Measurements from ENCODE around the gene CYP2B6.
"Not testable (repeated sequence)": the region's sequence is repeated elsewhere in the genome, so short reads cannot be mapped to it uniquely, and the experiment has no call there.

Gene CYP2B6

DNA sequence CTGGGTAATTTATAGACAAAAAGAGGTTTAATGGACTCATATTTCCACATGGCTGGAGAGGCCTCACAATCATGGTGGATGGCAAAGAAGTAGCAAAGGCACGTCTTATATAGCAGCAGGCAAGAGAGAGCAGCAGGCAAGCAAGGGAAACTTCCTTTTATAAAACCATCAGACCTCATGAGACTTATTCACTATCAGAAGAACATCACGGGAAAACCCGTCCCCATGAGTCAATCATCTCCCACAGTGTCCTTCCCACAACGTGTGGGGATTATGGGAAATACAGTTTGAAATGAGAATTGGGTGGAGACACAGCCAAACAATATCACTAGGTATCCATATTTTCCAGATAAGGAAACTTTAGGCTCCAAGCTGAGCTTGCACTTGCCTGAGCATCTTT lies 9.5 kb upstream of the CYP2B6 start:
- DNase-seq, result no peak

GRCh38 chr19:40982594-40983101 lies 8.4 kb upstream of the CYP2B6 start:
- no peak for DNase-seq

GRCh38 chr19:40989453-40989852 lies 1.6 kb upstream of the CYP2B6 start:
- DNase-seq, result no peak

DNA sequence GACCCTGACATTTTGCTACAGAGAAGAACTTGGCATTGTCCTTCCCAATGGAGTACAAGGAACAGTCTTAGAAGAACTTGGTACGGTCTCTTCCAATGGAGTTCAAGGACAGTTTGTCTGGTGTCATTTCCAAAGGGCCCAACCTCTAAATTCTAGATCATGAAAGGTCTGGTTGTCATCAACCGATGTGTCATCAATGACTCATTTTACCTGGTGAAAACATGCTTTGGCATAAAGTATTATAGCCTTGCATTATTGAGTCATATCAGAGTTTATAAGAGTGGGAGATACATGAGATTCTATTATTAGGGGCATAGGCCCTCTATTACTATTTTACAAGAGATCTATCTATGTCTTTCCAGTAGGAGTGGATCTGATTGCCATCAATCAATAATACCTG lies 4.3 kb downstream of the CYP2B6 start:
- no peak for DNase-seq

- DNase-seq, result not testable (repeated sequence)
Observed at GRCh38 chr19:40999018-40999417, 7.9 kb downstream of the CYP2B6 start.

- no peak for DNase-seq
Observed at GRCh38 chr19:41000310-41000737, 9.2 kb downstream of the CYP2B6 start.

DNA sequence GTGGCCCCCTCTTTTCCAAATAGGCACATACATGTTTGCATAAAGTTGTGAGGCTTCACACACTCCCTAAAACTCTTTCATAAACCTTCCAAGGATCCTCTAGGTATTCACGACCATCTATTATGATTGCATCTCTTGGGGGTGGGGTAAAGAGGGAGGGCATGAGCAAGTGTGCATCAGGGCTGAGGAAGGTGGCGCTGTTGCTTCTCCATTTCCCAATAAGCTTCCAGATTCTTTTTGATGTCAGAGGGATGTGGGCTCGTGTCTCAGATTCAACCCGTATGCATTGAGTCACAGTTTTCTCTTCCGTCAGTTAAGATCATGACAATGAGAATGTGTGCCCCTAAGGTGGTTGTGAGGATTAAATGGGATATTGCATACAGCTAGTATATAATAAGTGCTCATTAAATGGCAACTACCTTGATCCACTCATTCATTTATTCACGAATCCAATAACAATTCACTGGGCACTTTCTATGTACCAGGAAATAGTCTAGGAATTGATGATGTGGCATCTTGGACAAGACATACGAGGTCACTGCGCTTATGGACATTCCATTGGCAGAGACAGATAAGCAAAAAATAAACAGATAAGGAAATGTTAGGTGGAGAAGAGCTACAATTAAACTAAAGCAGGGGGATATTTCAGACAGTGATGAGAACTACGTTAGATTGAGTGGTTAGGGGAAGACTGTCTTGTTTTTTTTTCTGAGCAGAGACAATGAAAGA lies 10.3 kb downstream of the CYP2B6 start:
- DNase-seq, result no peak

DNA sequence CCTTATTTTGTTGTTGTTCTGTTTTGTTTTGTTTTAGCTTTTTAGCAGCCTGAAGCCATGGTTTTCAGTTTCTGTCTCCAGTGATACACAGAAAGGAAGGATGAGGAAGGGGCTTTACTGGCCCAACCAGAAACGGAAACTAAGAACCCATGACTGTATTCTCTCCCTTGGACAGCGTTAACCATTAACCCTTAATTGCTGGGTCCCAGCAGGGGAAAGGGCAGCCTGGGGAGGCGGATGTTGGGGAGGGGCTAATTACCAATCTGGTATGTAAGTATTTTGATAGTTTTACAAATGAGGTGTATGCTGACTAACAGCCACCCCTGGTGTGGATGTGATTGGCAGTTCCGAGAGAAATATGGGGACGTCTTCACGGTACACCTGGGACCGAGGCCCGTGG lies 12.6 kb downstream of the CYP2B6 start:
- DNase-seq, result not testable (repeated sequence)

DNA sequence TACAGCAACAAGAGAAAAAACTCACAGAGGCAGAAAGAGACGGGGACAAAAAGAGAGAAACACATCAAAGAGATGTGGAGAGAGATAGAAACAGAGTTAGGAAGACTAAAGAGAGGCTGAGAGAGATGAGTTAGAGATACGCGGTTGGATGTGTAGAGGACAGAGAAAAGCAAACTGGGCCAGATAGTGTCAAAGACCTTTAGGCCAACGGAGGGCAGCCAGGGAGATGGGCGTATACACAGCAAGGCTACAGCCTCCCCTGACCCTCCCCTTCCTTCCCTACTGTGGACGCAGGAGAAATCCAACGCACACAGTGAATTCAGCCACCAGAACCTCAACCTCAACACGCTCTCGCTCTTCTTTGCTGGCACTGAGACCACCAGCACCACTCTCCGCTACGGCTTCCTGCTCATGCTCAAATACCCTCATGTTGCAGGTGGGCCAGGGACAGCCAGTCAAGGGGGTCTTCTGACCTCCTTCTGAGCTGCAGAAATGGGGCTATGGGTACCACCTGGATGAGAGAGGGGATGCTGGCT lies 18.7 kb downstream of the CYP2B6 start:
- no peak for DNase-seq

- DNase-seq, result no peak
Observed at GRCh38 chr19:41013359-41013758, 22.3 kb downstream of the CYP2B6 start.

DNA sequence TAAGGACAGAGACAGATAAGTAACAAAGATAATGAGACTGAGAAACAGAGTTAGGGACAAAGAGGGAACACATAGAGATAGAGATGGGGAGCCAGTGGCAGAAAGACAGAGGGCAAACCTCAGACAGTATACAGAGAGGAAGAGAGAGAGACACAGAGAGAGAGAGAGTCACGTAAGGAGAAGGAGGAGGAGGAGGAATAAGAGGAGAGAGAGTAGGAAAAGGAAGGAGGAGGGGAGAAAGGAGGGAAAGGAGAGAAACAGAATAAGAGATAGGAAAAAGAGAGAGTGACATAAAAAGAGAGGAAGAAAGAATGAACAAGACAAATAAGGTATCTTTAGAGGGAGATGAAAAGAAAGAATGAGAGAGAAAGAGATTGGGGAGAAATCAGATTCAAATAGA lies 23.6 kb downstream of the CYP2B6 start:
- no peak for DNase-seq

- no peak for DNase-seq
Observed at GRCh38 chr19:41016488-41017071, 25.5 kb downstream of the CYP2B6 start.

DNA sequence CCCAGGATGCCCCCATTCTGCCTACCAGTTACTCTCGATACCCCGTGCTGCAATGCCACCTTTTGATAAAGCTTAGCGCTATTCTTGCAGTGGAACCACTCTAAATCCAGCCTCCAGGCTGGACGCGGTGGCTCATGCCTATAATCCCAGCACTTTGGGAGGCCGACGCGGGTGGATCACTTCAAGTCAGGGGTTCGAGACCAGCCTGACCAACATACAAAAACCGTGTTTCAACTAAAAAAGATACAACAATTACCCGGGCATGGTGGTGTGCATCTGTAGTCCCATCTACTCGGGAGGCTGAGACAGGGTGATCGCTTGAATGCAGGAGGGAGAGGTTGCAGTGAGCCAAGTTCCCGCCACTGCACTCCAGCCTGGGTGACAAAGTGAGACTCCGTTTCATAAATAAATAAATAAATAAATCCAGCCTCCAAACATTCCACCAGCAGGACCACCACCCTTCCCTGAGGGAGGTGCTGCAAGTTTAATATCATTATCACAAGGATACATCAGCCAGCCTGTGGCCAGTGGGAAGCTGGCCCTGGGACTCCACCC lies 27.7 kb downstream of the CYP2B6 start:
- no peak for DNase-seq

GRCh38 chr19:41019346-41019745 lies 28.3 kb downstream of the CYP2B6 start:
- DNase-seq, result no peak

DNA sequence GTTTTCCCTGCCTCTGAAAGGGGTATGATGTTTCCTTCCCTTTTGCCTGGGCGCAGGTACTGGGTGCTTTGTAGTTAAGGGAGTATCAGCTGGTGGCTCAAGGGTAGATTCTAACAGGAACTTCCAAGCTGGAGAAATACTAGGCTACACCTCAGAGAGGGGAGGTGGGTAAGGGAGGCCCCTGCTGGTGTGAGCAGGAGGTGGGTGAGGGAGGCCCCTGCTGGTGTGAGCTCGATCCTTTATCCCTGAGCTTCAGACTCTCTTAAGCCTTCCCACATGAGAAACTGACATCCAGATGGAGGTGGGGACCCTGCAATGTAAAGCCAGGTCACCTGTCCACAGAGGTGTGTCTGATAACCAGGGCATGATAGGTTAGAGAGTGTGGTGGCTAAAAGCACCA lies 32.1 kb downstream of the CYP2B6 start:
- no peak for DNase-seq

DNA sequence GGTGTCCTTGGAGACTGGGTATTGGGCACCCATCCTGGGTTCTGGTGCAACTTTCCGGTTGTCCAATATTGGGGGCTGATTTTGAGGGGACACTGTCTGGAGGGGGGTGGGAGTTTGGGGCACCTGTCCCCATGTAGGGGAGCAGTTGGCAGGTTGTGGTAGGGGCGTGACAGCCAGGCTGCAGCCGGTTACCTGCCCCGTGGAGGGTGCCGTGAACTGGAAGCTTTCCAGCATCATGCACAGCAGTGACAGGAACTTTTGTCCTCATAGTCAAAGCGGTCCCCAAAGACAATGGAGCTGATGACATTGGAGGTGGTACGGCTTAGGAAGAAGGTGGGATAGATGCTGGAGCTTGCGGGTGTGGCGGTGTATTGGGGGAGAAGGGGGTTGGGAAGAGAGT lies 34.3 kb downstream of the CYP2B6 start:
- DNase-seq, result no peak

GRCh38 chr19:41025871-41026270 lies 34.8 kb downstream of the CYP2B6 start:
- DNase-seq, result no peak

DNA sequence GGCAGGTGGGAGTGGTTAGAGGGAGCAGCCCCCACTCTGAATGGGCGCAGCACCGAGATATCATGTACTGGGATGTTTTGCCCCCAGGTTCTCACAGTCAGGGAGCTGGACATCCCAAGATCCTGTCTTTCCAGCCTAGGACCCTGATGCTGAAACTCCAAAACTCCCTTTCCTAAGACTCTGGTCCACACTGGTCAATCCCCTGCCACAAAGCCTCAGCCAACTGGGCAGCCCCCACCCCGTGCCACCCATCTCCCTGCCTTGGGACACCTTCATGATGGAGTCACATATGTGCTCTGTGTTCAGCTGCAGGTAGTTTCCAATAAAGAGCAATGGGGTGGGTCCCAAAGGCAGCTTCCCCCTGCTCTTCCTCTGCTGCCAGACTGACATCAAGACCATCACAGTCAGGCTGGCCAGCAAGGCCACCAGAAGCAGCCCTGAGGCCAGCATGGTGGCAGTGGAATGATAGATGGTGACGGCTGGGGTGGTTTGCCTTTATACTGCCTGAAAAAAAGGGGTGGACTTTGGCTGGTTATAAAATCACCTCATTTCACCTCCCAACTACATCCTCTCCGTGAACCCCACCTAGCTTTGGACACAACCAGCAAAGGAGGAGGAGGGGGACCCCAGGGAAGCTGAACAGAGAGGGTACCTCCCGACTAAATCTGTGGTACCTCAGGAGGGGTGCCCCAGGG lies 36.3 kb downstream of the CYP2B6 start:
- DNase-seq, result no peak

DNA sequence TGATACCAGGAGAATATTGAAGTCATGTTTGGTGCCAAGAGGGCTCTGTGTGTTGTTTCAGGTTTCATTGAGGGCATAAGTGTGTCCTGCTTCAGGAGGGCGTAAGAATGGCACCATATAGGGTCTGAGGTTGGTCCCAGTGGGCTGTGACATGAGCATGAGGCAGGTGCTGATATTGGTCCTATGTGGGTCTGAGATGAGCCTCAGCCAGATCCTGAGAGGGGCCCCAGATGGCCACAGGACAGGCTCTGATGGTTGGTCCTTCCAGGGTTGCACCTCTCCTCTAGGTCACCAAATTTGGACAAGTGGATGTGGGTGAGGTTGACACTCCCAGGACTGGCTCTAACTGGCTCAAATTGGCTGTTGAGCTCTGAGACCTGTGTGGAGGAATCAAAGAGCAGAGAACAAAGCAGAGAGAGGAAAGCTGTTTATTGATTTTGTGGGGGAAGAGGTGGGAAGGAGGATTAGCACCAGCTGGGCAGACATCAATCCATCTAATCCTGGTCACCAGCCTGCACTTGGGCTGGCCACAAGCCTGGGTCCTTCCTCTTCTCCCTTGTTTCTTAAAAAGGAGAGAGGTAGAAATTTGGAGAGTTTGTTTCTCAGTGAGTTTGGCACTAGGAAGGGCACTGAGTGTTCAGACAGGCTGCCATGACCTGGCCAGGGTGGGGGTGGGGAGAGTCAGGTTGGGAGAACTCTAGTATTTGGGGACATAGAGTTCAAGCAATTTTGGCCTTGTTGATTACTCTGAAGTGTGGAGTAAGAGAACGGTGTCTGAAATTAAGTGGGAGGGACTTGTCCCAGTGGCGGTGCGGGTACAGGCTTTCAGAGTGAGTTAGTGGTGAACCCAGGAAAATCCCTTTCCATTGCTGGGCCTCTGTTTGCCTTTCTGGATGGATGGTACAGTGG lies 38.7 kb downstream of the CYP2B6 start:
- no peak for DNase-seq

- no peak for DNase-seq
Observed at GRCh38 chr19:41030651-41031050, 39.6 kb downstream of the CYP2B6 start.

DNA sequence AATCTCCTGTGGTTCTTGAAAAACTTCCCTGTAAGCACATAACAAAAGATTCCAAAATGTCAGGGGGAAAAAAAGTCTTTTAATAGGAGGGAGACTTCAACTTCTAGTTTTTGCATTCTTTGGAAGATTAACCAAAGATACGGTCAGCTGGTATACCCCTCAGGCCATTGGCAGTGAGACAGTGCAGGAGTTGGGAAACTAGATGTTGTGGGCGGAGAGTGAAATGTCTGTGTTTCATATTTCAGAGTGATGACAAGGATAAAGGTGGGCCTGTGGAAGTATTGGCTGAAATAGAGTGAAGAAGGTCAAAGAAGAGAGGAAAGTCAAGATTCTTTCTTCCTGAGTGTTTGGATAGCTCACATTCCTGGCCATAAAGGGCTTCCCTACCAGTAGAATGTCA lies 40.8 kb downstream of the CYP2B6 start:
- no peak for DNase-seq

DNA sequence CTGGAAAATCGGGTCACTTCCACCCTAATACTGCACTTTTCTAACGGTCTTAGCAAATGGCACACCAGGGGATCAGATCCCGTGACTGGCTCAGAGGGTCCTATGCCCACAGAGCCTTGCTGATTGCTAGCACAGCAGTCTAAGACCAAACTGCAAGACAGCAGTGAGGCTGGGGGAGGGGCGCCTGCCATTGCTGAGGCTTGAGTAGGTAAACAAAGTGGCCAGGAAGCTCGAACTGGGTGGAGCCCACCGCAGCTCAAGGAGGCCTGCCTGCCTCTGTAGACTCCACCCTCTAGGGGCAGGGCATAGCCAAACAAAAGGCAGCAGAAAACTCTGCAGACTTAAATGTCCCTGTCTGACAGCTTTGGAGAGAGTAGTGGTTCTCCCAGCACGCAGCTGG lies 42.2 kb downstream of the CYP2B6 start:
- not testable (repeated sequence) for DNase-seq

All from NCI-H146 (cell line).